ENCODE measurements around the gene TSR1. TPM values are rescaled to one million over a fixed set of nuclear protein-coding genes. Genes with fewer than 3 reads are reported as not detected.

TSR1 gene
- total and polyA plus RNA-seq, 9 of the 15 experiments (the other 6 are each of a cell fraction or from before 2014, with no cell fraction given): 16.4 to 87.5 (median 55.2) TPM

- H3K9me1 ChIP-seq (ENCODE audit: control insufficient read depth, insufficient read depth, low read length): no peaks in the 10 kb centered on the region
- H3K27ac ChIP-seq (ENCODE audit: extremely low read depth, low read depth, low read length): no peak overlapping the region
- no TSS peak for BruUV-seq (replicated peaks)
- no peak overlapping the region for H3K4me2 ChIP-seq (ENCODE audit: insufficient read depth, low read length)
- no peak for FAIRE-seq
- H3K9ac ChIP-seq (ENCODE audit: insufficient read depth in 1 of 2, low read depth in 2 of 2, low read length in 2 of 2): no peak overlapping the region
- H4K20me1 ChIP-seq (replicated peaks; ENCODE audit: control insufficient read depth, insufficient read depth, low read length): no peaks in the 10 kb centered on the region; the same call in 1 of the 2 replicates
- peaks cover 8 to 13% of the 10 kb centered on the region in 2 experiments; a peak in 4 of 5 replicates for H3K4me1 ChIP-seq (replicated peaks in 1 of 2; ENCODE audit: control insufficient read depth in 2 of 2, insufficient read depth in 2 of 2, low read length in 2 of 2)
- no peaks in the 10 kb centered on the region for H3K79me2 ChIP-seq (ENCODE audit: control insufficient read depth, insufficient read depth, low read length)
- no peaks in the 10 kb centered on the region for H3K36me3 ChIP-seq (ENCODE audit: control insufficient read depth, insufficient read depth, low read length)
- in situ Hi-C loops (cut with MboI) (no loop called here), intact Hi-C loops (cut with micrococcal nuclease) (no loop called here)
- H3K9me3 ChIP-seq (replicated peaks; ENCODE audit: control insufficient read depth, insufficient read depth, low read depth, low read length): no peaks in the 10 kb centered on the region
- CTCF ChIA-PET (ENCODE audit: low intra/inter-chr PET ratio): no interaction called here
- POLR2A ChIA-PET: interaction anchor here (0.6 to 0.8 kb wide), 5 partner anchors 10 to 417 kb away, joined by 3 to 4 read pairs (median 3); partner anchors contain the start of gene TSR1
- no peaks in the 10 kb centered on the region for H3K27me3 ChIP-seq (ENCODE audit: control insufficient read depth in 2 of 2, insufficient read depth in 2 of 2, low read length in 2 of 2)
- H2AFZ ChIP-seq (ENCODE audit: low read depth, low read length): no peak overlapping the region
- no peak for DNase-seq (ENCODE audit: extremely low read depth in 1 of 4, low spot score in 3 of 4)
- no peak overlapping the region for H3K4me3 ChIP-seq
- ATAC-seq: no peak
- WGBS (ENCODE audit: insufficient coverage, low coverage, missing lambda C conversion rate): 73% methylated on average over 14 of the region's 21 CpGs
- TF ChIP-seq KDM1A (IDR thresholded peaks at IDR 0.05) (no peak), RFX1 (IDR thresholded peaks at IDR 0.05) (no peak; the same call in 1 of the 2 replicates), ARHGAP35 (IDR thresholded peaks at IDR 0.05; ENCODE audit: partially characterized antibody) (no peak), ZNF318 (IDR thresholded peaks at IDR 0.05; ENCODE audit: borderline replicate concordance in 1 of 2, low read depth in 1 of 2) (no peak), BMI1 (IDR thresholded peaks at IDR 0.05; ENCODE audit: low read length) (no peak), ZKSCAN8 (CRISPR knock-in tag; IDR thresholded peaks at IDR 0.05) (no peak), FOXJ3 (CRISPR knock-in tag; IDR thresholded peaks at IDR 0.05) (no peak), ZNF263 (CRISPR knock-in tag; IDR thresholded peaks at IDR 0.05; ENCODE audit: borderline replicate concordance) (no peak), HDAC8 (tag; IDR thresholded peaks at IDR 0.05) (no peak), BCLAF1 (IDR thresholded peaks at IDR 0.05; ENCODE audit: borderline replicate concordance in 1 of 2, control insufficient read depth in 1 of 2, low read depth in 2 of 2, low read length in 1 of 2) (no peak)
These were observed 24.9 kb upstream of the TSR1 start for GRCh38 chr17:2361010-2361760.
